Measurements from ENCODE around the gene FOXA1.

GRCh38 chr14:37579274-37579673 lies 15.8 kb downstream of the FOXA1 start:
- TF ChIP-seq POLR2AphosphoS5 (IDR thresholded peaks at IDR 0.05) = no peak
- TF ChIP-seq CTCF (IDR thresholded peaks at IDR 0.05) = no peak

Data from gastroesophageal sphincter (tissue), 3 donors.